Measurements from ENCODE around the gene STAT4.

The STAT4 gene

DNA sequence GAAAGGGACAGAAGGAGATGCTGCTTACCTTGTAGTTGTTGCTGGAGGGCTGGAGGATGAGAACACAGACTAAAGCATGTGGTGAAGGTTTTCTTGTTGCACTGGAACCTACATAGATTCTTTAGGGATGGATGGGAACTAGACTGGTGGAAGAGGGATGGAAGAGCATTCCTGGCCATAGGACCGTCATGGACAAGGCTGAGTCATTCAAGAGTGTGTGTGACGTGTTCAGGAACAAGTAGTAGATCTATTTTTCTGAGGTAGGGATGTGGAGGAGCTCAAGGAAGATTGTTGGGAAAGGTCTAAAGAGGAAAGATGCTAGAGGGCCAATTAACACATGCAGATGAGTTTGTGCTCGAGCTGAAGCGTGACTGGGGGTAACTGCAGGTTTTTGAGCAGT, 6.6 kb downstream of the STAT4 start:
- Histone ChIP-seq H3K36me3 (ENCODE audit: control insufficient read depth in 2 of 2, insufficient read depth in 2 of 2, low read length in 2 of 2) (no peaks in the 10 kb centered on the region), H3K4me3 (ENCODE audit: low read length in 2 of 2) (no peak overlapping the region), H3K27ac (ENCODE audit: low read length) (no peak overlapping the region), H3K4me1 (ENCODE audit: control insufficient read depth, insufficient read depth, low read length) (no peaks in the 10 kb centered on the region), H3K27me3 (ENCODE audit: control insufficient read depth in 1 of 2, insufficient read depth in 2 of 2, low read length in 2 of 2) (no peaks in the 10 kb centered on the region), H3K9me3 (ENCODE audit: control insufficient read depth in 2 of 2, low read length in 2 of 2) (no peaks in the 10 kb centered on the region), H3K9ac (ENCODE audit: low read length in 2 of 2) (no peak overlapping the region)

DNA sequence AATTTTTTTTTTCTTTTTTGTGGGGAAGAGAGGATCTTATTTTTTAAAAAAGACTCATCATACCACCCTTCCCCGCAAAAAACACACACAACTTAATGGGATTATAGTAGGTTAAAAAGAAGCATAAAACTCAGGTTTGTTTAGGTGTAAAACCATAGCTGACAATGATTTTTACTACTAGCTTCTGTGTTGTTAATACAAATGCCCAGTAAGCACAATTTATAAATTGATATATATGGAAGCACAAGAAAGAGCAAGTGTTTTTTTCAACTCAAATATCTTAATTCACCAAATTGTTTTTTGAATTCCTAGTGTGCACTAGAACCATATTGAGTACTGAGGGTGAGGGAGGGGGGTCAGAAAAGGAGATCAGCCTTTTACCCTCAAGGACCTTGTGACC, 7.0 kb downstream of the STAT4 start:
- Histone ChIP-seq H3K9ac (ENCODE audit: low read length in 2 of 2) (no peak overlapping the region), H3K27ac (ENCODE audit: low read length) (no peak overlapping the region), H3K27me3 (ENCODE audit: control insufficient read depth in 1 of 2, insufficient read depth in 2 of 2, low read length in 2 of 2) (no peaks in the 10 kb centered on the region), H3K4me1 (ENCODE audit: control insufficient read depth, insufficient read depth, low read length) (no peaks in the 10 kb centered on the region), H3K36me3 (ENCODE audit: control insufficient read depth in 2 of 2, insufficient read depth in 2 of 2, low read length in 2 of 2) (no peaks in the 10 kb centered on the region), H3K4me3 (ENCODE audit: low read length in 2 of 2) (no peak overlapping the region), H3K9me3 (ENCODE audit: control insufficient read depth in 2 of 2, low read length in 2 of 2) (no peaks in the 10 kb centered on the region)

DNA sequence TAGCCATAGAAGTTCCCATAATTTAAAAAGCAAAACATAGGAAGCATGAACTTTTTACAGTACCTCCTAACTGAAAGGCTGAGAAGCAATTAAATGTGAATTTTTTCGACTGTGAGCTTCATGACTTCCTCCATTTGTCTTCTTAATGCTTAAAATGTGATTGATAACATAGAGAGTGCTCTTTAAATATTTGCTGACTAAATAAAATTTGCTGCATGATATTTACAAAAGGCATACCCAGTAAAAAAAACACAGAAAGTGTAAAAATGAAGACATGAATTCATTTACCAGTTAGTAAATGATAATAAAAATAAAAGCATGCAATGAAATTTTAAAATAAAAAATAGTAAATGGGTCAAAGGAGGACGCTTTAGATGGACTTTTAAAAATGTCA, 21.9 kb downstream of the STAT4 start:
- H3K36me3 ChIP-seq (ENCODE audit: control insufficient read depth in 2 of 2, insufficient read depth in 2 of 2, low read length in 2 of 2), result no peaks in the 10 kb centered on the region
- no peaks in the 10 kb centered on the region for H3K9me3 ChIP-seq (ENCODE audit: control insufficient read depth in 2 of 2, low read length in 2 of 2)
- H3K9ac ChIP-seq (ENCODE audit: low read length in 2 of 2), result no peak overlapping the region
- no peak overlapping the region for H3K27ac ChIP-seq (ENCODE audit: low read length)
- no peaks in the 10 kb centered on the region for H3K4me1 ChIP-seq (ENCODE audit: control insufficient read depth, insufficient read depth, low read length)
- no peak overlapping the region for H3K4me3 ChIP-seq (ENCODE audit: low read length in 2 of 2)
- no peaks in the 10 kb centered on the region for H3K27me3 ChIP-seq (ENCODE audit: control insufficient read depth in 1 of 2, insufficient read depth in 2 of 2, low read length in 2 of 2)

DNA sequence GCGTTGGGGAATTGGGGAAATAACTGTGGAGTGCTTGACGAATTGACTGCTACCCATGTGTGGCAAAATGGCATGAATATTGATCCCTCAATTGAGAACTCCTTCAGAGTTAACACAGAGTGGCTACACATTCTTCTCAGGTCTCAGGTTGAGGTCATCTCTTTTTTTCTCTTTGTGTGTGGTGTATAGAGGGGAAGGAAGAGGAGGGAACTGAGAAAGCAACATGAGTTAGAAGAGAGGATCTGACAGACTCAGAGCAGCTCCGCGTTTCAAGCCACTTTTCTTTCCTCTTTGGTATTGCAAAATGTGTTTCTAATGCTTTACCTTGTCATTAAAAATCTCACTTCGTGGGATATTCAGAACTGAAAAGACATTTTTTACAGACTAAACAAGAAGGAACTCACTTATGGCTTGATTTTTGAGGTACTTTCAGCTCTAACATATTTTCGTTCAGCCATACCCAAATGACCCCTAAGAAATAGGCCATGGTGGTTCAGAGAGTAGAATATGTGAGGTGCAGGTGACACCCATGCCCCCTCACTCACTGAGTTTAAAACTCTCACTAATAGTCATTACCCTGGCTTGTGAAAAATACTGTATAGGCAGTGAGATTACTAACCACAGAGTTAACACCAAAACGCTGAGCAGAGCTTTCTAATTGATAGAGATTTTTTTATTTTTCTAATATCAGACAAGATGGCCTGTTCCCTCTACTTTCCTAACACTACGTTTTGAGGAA, 22.5 kb downstream of the STAT4 start:
- Histone ChIP-seq H3K4me3 (ENCODE audit: low read length in 2 of 2) (no peak overlapping the region), H3K9ac (ENCODE audit: low read length in 2 of 2) (no peak overlapping the region), H3K4me1 (ENCODE audit: control insufficient read depth, insufficient read depth, low read length) (no peaks in the 10 kb centered on the region), H3K27ac (ENCODE audit: low read length) (no peak overlapping the region), H3K27me3 (ENCODE audit: control insufficient read depth in 1 of 2, insufficient read depth in 2 of 2, low read length in 2 of 2) (no peaks in the 10 kb centered on the region), H3K36me3 (ENCODE audit: control insufficient read depth in 2 of 2, insufficient read depth in 2 of 2, low read length in 2 of 2) (no peaks in the 10 kb centered on the region), H3K9me3 (ENCODE audit: control insufficient read depth in 2 of 2, low read length in 2 of 2) (no peaks in the 10 kb centered on the region)

DNA sequence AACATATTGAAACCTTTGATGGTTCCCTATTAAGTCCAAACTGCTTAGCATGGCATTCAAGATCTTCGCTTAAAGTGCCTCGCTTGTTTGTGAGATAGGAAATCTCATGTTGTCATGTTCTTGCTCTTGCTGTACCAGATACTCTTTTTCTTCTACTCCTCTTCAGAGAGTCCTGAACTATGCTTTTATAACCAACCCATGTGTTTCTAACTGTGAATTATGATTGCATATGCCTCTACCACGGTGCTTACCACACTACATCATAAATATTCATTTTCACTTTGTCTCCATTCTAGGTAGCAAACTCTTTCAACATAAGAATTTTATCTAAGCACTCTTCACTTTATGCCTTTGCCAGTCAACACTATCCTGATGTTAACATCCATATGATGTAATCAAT, 23.6 kb downstream of the STAT4 start:
- Histone ChIP-seq H3K36me3 (ENCODE audit: control insufficient read depth in 2 of 2, insufficient read depth in 2 of 2, low read length in 2 of 2) (no peaks in the 10 kb centered on the region), H3K4me1 (ENCODE audit: control insufficient read depth, insufficient read depth, low read length) (no peaks in the 10 kb centered on the region), H3K9me3 (ENCODE audit: control insufficient read depth in 2 of 2, low read length in 2 of 2) (no peaks in the 10 kb centered on the region), H3K4me3 (ENCODE audit: low read length in 2 of 2) (no peak overlapping the region), H3K27me3 (ENCODE audit: control insufficient read depth in 1 of 2, insufficient read depth in 2 of 2, low read length in 2 of 2) (no peaks in the 10 kb centered on the region), H3K9ac (ENCODE audit: low read length in 2 of 2) (no peak overlapping the region), H3K27ac (ENCODE audit: low read length) (no peak overlapping the region)

DNA sequence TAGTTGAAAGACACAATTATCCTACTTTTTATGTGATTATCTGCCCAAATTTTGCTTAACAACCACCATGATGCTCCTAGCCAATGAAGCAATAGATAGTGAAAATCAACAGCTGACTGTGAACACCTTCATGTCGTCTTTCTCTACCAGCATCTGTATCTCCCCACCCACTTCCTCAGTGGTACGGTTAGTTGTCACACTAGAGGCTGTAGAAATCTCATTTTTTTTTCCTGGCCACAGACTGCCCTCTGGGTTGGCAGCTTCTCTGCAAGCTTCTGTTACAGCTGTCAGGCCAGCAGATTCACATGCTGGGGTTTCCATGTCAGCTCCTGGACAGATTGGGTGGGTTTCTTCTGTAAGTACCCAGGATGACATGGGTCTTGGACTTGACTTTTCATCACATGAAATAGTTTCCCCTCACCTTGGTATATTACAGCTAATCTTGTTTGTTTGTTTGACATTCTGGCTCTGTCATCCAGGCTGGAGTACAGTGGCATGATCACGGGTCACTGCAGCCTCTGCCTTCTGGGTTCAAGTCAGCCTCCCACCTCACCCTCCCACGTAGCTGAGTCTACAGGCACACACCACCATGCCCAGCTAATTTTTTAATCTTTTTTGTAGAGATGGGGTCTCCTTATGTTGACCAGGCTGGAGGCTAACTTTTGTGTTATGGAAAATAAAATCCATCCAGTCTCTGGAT, 24.3 kb downstream of the STAT4 start:
- H3K36me3 ChIP-seq (ENCODE audit: control insufficient read depth in 2 of 2, insufficient read depth in 2 of 2, low read length in 2 of 2), result no peaks in the 10 kb centered on the region
- no peaks in the 10 kb centered on the region for H3K27me3 ChIP-seq (ENCODE audit: control insufficient read depth in 1 of 2, insufficient read depth in 2 of 2, low read length in 2 of 2)
- no peak overlapping the region for H3K4me3 ChIP-seq (ENCODE audit: low read length in 2 of 2)
- H3K27ac ChIP-seq (ENCODE audit: low read length), result no peak overlapping the region
- H3K4me1 ChIP-seq (ENCODE audit: control insufficient read depth, insufficient read depth, low read length), result no peaks in the 10 kb centered on the region
- H3K9me3 ChIP-seq (ENCODE audit: control insufficient read depth in 2 of 2, low read length in 2 of 2), result no peaks in the 10 kb centered on the region
- no peak overlapping the region for H3K9ac ChIP-seq (ENCODE audit: low read length in 2 of 2)

DNA sequence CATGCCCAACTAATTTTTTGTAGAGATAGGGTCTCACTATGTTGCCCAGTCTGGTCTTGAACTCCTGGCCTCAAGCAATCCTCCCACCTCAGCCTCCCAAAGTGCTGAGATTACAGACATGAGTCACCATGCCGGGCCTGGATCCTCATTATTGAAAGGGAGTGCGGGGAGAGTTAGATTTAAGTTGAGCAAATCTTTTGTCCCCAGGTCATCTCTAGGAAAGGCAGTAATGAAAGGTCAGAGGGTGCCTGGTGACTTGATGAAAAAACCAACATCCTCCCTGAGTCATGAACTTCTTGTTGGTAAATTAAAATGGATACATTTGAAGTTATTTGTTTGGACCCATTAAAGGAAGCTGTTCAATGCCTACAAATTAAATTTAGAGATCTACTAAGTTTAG, 25.1 kb downstream of the STAT4 start:
- no peaks in the 10 kb centered on the region for H3K36me3 ChIP-seq (ENCODE audit: control insufficient read depth in 2 of 2, insufficient read depth in 2 of 2, low read length in 2 of 2)
- no peaks in the 10 kb centered on the region for H3K27me3 ChIP-seq (ENCODE audit: control insufficient read depth in 1 of 2, insufficient read depth in 2 of 2, low read length in 2 of 2)
- H3K4me3 ChIP-seq (ENCODE audit: low read length in 2 of 2), result no peak overlapping the region
- no peaks in the 10 kb centered on the region for H3K4me1 ChIP-seq (ENCODE audit: control insufficient read depth, insufficient read depth, low read length)
- H3K27ac ChIP-seq (ENCODE audit: low read length), result no peak overlapping the region
- H3K9ac ChIP-seq (ENCODE audit: low read length in 2 of 2), result no peak overlapping the region
- H3K9me3 ChIP-seq (ENCODE audit: control insufficient read depth in 2 of 2, low read length in 2 of 2), result no peaks in the 10 kb centered on the region

DNA sequence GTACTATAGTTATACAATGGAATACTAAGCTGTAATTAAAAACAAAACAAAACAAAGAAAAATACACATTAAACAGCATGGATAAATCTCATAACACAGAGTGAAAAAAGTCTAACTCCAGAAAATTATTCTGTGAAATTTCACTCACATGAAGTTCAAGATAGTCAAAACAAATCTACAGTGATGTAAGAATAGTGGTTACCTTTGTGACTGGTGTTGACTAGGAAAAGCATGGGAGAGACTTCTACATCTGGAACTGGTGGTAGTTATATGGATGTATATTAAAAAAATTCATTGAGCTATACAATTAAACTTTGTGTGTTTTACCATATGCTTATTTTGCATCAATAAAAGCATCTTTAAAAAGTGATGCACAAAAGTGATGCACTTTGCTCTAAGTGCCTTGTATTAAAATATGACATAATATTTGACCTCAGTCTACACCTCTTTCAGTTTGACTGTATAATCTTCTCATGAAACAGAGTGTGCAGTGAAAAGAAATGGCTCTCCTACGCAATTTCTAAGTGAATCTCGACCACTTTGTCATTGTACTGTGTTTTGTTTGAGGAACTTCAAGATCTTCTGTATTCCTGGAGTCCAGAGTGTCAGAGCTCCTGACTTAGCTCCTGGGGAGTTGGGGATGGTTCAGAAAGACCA, 28.0 kb downstream of the STAT4 start:
- Histone ChIP-seq H3K36me3 (ENCODE audit: control insufficient read depth in 2 of 2, insufficient read depth in 2 of 2, low read length in 2 of 2) (no peaks in the 10 kb centered on the region), H3K9me3 (ENCODE audit: control insufficient read depth in 2 of 2, low read length in 2 of 2) (no peaks in the 10 kb centered on the region), H3K9ac (ENCODE audit: low read length in 2 of 2) (no peak overlapping the region), H3K27ac (ENCODE audit: low read length) (no peak overlapping the region), H3K4me1 (ENCODE audit: control insufficient read depth, insufficient read depth, low read length) (no peaks in the 10 kb centered on the region), H3K4me3 (ENCODE audit: low read length in 2 of 2) (no peak overlapping the region), H3K27me3 (ENCODE audit: control insufficient read depth in 1 of 2, insufficient read depth in 2 of 2, low read length in 2 of 2) (no peaks in the 10 kb centered on the region)

DNA sequence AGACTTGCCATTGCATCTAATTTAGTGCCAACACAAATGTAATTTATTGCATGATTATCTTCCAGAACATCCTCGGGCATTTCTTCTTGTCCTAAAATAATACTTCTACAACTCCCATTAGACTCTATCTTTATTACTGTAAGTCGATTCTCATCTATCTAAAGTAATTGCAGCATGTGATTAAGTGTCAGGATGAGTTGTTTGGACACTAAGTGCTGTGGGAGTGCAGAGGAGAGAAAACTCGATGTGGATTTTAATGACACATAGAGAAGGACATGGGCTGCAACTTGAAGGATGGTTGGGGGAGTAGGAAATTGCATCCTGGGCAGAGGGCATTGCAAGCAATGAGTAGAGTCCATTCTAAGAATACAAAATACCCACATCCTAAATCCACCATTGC, 33.5 kb downstream of the STAT4 start:
- Histone ChIP-seq H3K9ac (ENCODE audit: low read length in 2 of 2) (no peak overlapping the region), H3K9me3 (ENCODE audit: control insufficient read depth in 2 of 2, low read length in 2 of 2) (no peaks in the 10 kb centered on the region), H3K27ac (ENCODE audit: low read length) (no peak overlapping the region), H3K4me1 (ENCODE audit: control insufficient read depth, insufficient read depth, low read length) (no peaks in the 10 kb centered on the region), H3K36me3 (ENCODE audit: control insufficient read depth in 2 of 2, insufficient read depth in 2 of 2, low read length in 2 of 2) (no peaks in the 10 kb centered on the region), H3K27me3 (ENCODE audit: control insufficient read depth in 1 of 2, insufficient read depth in 2 of 2, low read length in 2 of 2) (no peaks in the 10 kb centered on the region), H3K4me3 (ENCODE audit: low read length in 2 of 2) (no peak overlapping the region)

DNA sequence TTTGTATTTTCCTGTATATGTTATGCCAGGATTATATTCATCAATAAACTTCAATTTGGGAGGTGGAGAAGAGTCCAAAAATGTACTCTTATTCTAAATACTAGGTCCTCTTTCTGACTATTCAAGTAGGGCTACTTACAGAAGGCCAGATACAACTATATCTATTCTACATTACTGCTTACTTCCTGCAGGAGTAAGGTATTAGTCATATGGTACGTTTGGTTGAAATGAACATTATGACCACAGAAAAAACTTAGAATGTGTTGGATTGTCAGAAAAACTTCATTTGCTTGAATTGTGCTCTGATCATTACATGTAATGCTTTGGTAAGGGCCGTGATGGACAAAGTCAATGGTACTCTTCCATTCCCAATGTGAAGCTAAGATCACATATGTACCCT, 35.0 kb downstream of the STAT4 start:
- Histone ChIP-seq H3K36me3 (ENCODE audit: control insufficient read depth in 2 of 2, insufficient read depth in 2 of 2, low read length in 2 of 2) (no peaks in the 10 kb centered on the region), H3K4me1 (ENCODE audit: control insufficient read depth, insufficient read depth, low read length) (no peaks in the 10 kb centered on the region), H3K27me3 (ENCODE audit: control insufficient read depth in 1 of 2, insufficient read depth in 2 of 2, low read length in 2 of 2) (no peaks in the 10 kb centered on the region), H3K9me3 (ENCODE audit: control insufficient read depth in 2 of 2, low read length in 2 of 2) (no peaks in the 10 kb centered on the region), H3K4me3 (ENCODE audit: low read length in 2 of 2) (no peak overlapping the region), H3K9ac (ENCODE audit: low read length in 2 of 2) (no peak overlapping the region), H3K27ac (ENCODE audit: low read length) (no peak overlapping the region)

DNA sequence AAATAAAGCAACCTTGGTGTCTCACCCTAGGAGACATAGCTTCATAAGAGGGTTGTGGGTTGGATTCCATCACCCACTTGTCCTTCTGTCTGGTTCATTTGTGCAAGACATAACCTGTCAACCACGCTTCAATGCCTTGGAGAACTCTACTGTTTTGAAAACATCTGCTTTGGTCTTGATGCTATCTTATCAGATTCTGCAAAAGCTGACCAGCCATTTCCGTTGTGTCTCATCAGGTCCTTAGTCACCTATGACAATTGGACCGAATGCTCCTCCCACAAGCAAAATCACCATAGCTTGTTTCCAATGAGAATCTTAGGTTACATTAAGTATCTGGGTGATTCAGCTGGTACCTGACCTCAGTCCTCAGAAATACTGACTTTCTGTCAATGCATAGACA, 35.4 kb downstream of the STAT4 start:
- H3K9ac ChIP-seq (ENCODE audit: low read length in 2 of 2), result no peak overlapping the region
- no peak overlapping the region for H3K27ac ChIP-seq (ENCODE audit: low read length)
- no peaks in the 10 kb centered on the region for H3K9me3 ChIP-seq (ENCODE audit: control insufficient read depth in 2 of 2, low read length in 2 of 2)
- H3K36me3 ChIP-seq (ENCODE audit: control insufficient read depth in 2 of 2, insufficient read depth in 2 of 2, low read length in 2 of 2), result no peaks in the 10 kb centered on the region
- no peaks in the 10 kb centered on the region for H3K27me3 ChIP-seq (ENCODE audit: control insufficient read depth in 1 of 2, insufficient read depth in 2 of 2, low read length in 2 of 2)
- no peaks in the 10 kb centered on the region for H3K4me1 ChIP-seq (ENCODE audit: control insufficient read depth, insufficient read depth, low read length)
- H3K4me3 ChIP-seq (ENCODE audit: low read length in 2 of 2), result no peak overlapping the region
